ENCODE measurements around the gene CHAC1. TPM values are rescaled to one million over a fixed set of nuclear protein-coding genes. Genes with fewer than 3 reads are reported as not detected.
A peak's percentile ranks its signal among the peaks of the same experiment; 100 is the strongest.

The CHAC1 gene
- total RNA-seq, 1 experiment from 2014 or later: 8.6 TPM

DNA sequence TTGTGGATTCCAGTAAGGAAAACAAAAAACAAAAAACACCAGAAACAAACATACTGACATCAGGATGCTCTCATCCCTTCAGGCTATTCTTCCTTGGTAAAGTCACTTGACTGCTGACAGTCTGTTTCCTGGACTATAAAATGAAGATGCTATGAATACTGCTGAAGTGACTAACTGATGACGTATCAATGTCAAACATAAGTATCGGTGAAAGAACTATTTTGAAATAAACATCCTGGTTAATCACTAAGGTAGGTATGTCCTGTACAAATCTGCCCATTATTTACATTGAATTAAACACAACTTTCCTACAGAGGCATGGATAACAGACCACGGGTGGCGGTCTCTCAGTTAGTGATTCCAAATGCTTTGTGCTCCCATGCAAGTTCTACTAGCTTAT lies 45.9 kb downstream of the CHAC1 start:
- Histone ChIP-seq H3K27me3 (ENCODE audit: insufficient read depth, low read depth) (no peaks in the 10 kb centered on the region), H3F3A (ENCODE audit: insufficient read depth, low read depth) (peaks cover 12% of the 10 kb centered on the region), H2AFZ (no peak overlapping the region), H3K9me3 (ENCODE audit: insufficient read depth, low read depth) (no peaks in the 10 kb centered on the region), H3K4me1 (replicated peaks; ENCODE audit: insufficient read depth) (peaks cover 10% of the 10 kb centered on the region), H3K4me3 (no peak overlapping the region), H3K4me2 (no peak overlapping the region), H3K79me2 (ENCODE audit: low read depth) (no peaks in the 10 kb centered on the region), H4K20me1 (ENCODE audit: insufficient read depth) (no peaks in the 10 kb centered on the region), H3K9me2 (ENCODE audit: insufficient read depth) (no peaks in the 10 kb centered on the region), H3K27ac (peak overlapping the region; percentile 84), H3K36me3 (ENCODE audit: low read depth) (peaks cover 4% of the 10 kb centered on the region; the same call in 1 of the 2 replicates)
- ChIA-PET CTCF (no interaction called here), POLR2A (ENCODE audit: unreplicated experiment) (no interaction called here)
- intact Hi-C loops (cut with micrococcal nuclease; ENCODE audit: unreplicated experiment): no loop called here
- peak in 1 of 2 experiments; percentile 86 for DNase-seq
- no TSS peak for BruUV-seq (replicated peaks)
- TF ChIP-seq, protein P1, sequence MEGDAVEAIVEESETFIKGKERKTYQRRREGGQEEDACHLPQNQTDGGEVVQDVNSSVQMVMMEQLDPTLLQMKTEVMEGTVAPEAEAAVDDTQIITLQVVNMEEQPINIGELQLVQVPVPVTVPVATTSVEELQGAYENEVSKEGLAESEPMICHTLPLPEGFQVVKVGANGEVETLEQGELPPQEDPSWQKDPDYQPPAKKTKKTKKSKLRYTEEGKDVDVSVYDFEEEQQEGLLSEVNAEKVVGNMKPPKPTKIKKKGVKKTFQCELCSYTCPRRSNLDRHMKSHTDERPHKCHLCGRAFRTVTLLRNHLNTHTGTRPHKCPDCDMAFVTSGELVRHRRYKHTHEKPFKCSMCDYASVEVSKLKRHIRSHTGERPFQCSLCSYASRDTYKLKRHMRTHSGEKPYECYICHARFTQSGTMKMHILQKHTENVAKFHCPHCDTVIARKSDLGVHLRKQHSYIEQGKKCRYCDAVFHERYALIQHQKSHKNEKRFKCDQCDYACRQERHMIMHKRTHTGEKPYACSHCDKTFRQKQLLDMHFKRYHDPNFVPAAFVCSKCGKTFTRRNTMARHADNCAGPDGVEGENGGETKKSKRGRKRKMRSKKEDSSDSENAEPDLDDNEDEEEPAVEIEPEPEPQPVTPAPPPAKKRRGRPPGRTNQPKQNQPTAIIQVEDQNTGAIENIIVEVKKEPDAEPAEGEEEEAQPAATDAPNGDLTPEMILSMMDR (conservative IDR thresholded peaks at IDR 0.05): no peak
- no peak for TF ChIP-seq EZH2 (IDR thresholded peaks at IDR 0.05; ENCODE audit: low read depth)

GRCh38 chr15:41001524-41002214 lies 48.4 kb downstream of the CHAC1 start:
- intact Hi-C loops (cut with micrococcal nuclease; ENCODE audit: unreplicated experiment): no loop called here
- CTCF ChIA-PET: no interaction called here
- peaks cover 10% of the 10 kb centered on the region for H3K4me1 ChIP-seq (replicated peaks; ENCODE audit: insufficient read depth)
- POLR2A ChIA-PET (ENCODE audit: unreplicated experiment): no interaction called here
- peaks cover 12% of the 10 kb centered on the region for H3F3A ChIP-seq (ENCODE audit: insufficient read depth, low read depth)
- no peak overlapping the region; the same call in 1 of the 2 replicates for H3K27ac ChIP-seq
- no TSS peak for BruUV-seq (replicated peaks)
- H4K20me1 ChIP-seq (ENCODE audit: insufficient read depth): no peaks in the 10 kb centered on the region
- TF ChIP-seq EZH2 (IDR thresholded peaks at IDR 0.05; ENCODE audit: low read depth): no peak
- no peaks in the 10 kb centered on the region for H3K27me3 ChIP-seq (ENCODE audit: insufficient read depth, low read depth)
- DNase-seq: no peak
- H3K79me2 ChIP-seq (ENCODE audit: low read depth): no peaks in the 10 kb centered on the region
- H3K4me3 ChIP-seq: no peak overlapping the region
- H3K9me2 ChIP-seq (ENCODE audit: insufficient read depth): no peaks in the 10 kb centered on the region
- H2AFZ ChIP-seq: no peak overlapping the region
- no peak overlapping the region for H3K4me2 ChIP-seq
- H3K36me3 ChIP-seq (ENCODE audit: low read depth): peaks cover 7% of the 10 kb centered on the region
- H3K9me3 ChIP-seq (ENCODE audit: insufficient read depth, low read depth): no peaks in the 10 kb centered on the region

- no TSS peak for BruUV-seq (replicated peaks)
Observed at GRCh38 chr15:41004490-41004889, 51.2 kb downstream of the CHAC1 start.

More at GRCh38 chr15:41004490-41004889, 51.2 kb downstream of the CHAC1 start:
- H3K4me1 ChIP-seq (replicated peaks; ENCODE audit: insufficient read depth): peaks cover 8% of the 10 kb centered on the region
- no peaks in the 10 kb centered on the region for H3K27me3 ChIP-seq (ENCODE audit: insufficient read depth, low read depth)
- peaks cover 10% of the 10 kb centered on the region for H3F3A ChIP-seq (ENCODE audit: insufficient read depth, low read depth)
- no peak for DNase-seq
- no peaks in the 10 kb centered on the region for H4K20me1 ChIP-seq (ENCODE audit: insufficient read depth)
- no peak for TF ChIP-seq EZH2 (IDR thresholded peaks at IDR 0.05; ENCODE audit: low read depth)
- TF ChIP-seq, protein P1 (conservative IDR thresholded peaks at IDR 0.05): no peak
- no peak overlapping the region for H3K4me2 ChIP-seq
- H3K79me2 ChIP-seq (ENCODE audit: low read depth): no peaks in the 10 kb centered on the region
- ChIA-PET POLR2A (ENCODE audit: unreplicated experiment) (no interaction called here), CTCF (no interaction called here)
- H3K4me3 ChIP-seq: no peak overlapping the region
- H3K9me3 ChIP-seq (ENCODE audit: insufficient read depth, low read depth): no peaks in the 10 kb centered on the region
- intact Hi-C loops (cut with micrococcal nuclease; ENCODE audit: unreplicated experiment): no loop called here
- H3K27ac ChIP-seq: no peak overlapping the region
- H3K36me3 ChIP-seq (ENCODE audit: low read depth): peaks cover 7% of the 10 kb centered on the region; the same call in 1 of the 2 replicates
- H3K9me2 ChIP-seq (ENCODE audit: insufficient read depth): no peaks in the 10 kb centered on the region
- H2AFZ ChIP-seq: no peak overlapping the region

Other genes starting within 250 kb of the CHAC1 start
- gene RMDN3, start 198.2 kb upstream of the CHAC1 start, total RNA-seq (2021): 15.7 and 19.8 TPM in 2 replicates
- gene GCHFR, start 189.4 kb upstream of the CHAC1 start, total RNA-seq (2021): 1.2 and 1.5 TPM in 2 replicates
- 0.23 and 0.33 TPM in 2 replicates for gene C15orf62, start 183.5 kb upstream of the CHAC1 start, total RNA-seq (2021)
- gene ZFYVE19, start 146.4 kb upstream of the CHAC1 start, total RNA-seq (2021): 32.6 and 33.1 TPM in 2 replicates
- gene DNAJC17, start 146.0 kb upstream of the CHAC1 start, total RNA-seq (2021): 27.4 and 33.0 TPM in 2 replicates
- gene PPP1R14D, start 124.8 kb upstream of the CHAC1 start, total RNA-seq (2021): 0.55 and 0.65 TPM in 2 replicates
- 141 and 180 TPM in 2 replicates for gene SPINT1, start 109.4 kb upstream of the CHAC1 start, total RNA-seq (2021)
- 1.4 and 4.1 TPM in 2 replicates for gene RHOV, start 79.2 kb upstream of the CHAC1 start, total RNA-seq (2021)
- gene VPS18, start 59.0 kb upstream of the CHAC1 start, total RNA-seq (2021): 9.6 and 9.9 TPM in 2 replicates
- gene DLL4, start 24.1 kb upstream of the CHAC1 start, total RNA-seq (2021): 0.48 and 0.55 TPM in 2 replicates
- 11.3 and 18.8 TPM in 2 replicates for gene INO80, start 162.8 kb downstream of the CHAC1 start, total RNA-seq (2021)

Measured in PC-9 (cell line).